HG03469 (cell line): ENCODE measurements around the gene JUP.
A peak's percentile ranks its signal among the peaks of the same experiment; 100 is the strongest.
"Not testable (repeated sequence)": the region's sequence is repeated elsewhere in the genome, so short reads cannot be mapped to it uniquely, and the experiment has no call there.

Experiments used
- ATAC-seq: cut with Tn5 transposase; IDR thresholded peaks from one replicate; pipeline ENCODE4 v1.9.1; 2021; ENCODE audit warnings: mild to moderate bottlenecking, moderate library complexity, moderate number of reproducible peaks; ENCODE audit not compliant: unreplicated experiment

Gene JUP

GRCh38 chr17:41786227-41787020, at the start of gene JUP:
TSS of gene JUP (minus strand) at chr17:41786711. CDS start at chr17:41771854, 14,857 bp downstream.
- ATAC-seq, result peak; percentile 72

- ATAC-seq, result no peak
These were observed 49.5 kb upstream of the JUP start, which contains the start of gene NT5C3B for GRCh38 chr17:41835800-41836549. TSS of gene NT5C3B (minus strand) at chr17:41836232. CDS start at chr17:41836193, 39 bp downstream.

GRCh38 chr17:41835214-41835799, 48.8 kb upstream of the JUP start:
- no peak for ATAC-seq

- ATAC-seq, result not testable (repeated sequence)
These were observed 43.5 kb upstream of the JUP start for GRCh38 chr17:41829961-41830360.

GRCh38 chr17:41825175-41825845, 38.8 kb upstream of the JUP start:
- ATAC-seq, result no peak

GRCh38 chr17:41824086-41824485, 37.6 kb upstream of the JUP start:
- ATAC-seq, result no peak

GRCh38 chr17:41823580-41823979, 37.1 kb upstream of the JUP start:
- ATAC-seq, result no peak

GRCh38 chr17:41823141-41823524, 36.6 kb upstream of the JUP start:
- no peak for ATAC-seq

GRCh38 chr17:41822216-41823140, 36.0 kb upstream of the JUP start:
- no peak for ATAC-seq

GRCh38 chr17:41821776-41822175, 35.3 kb upstream of the JUP start:
- ATAC-seq, result no peak

- no peak for ATAC-seq
These were observed 31.5 kb upstream of the JUP start for GRCh38 chr17:41818024-41818423.

- ATAC-seq, result no peak
These were observed 30.3 kb upstream of the JUP start for GRCh38 chr17:41816637-41817320.

GRCh38 chr17:41814195-41814594, 27.7 kb upstream of the JUP start:
- ATAC-seq, result no peak

- no peak for ATAC-seq
These were observed 27.2 kb upstream of the JUP start for GRCh38 chr17:41813699-41814124.

GRCh38 chr17:41813152-41813680, 26.7 kb upstream of the JUP start:
- ATAC-seq, result no peak

- ATAC-seq, result no peak
These were observed 26.1 kb upstream of the JUP start, which contains the start of gene FKBP10 for GRCh38 chr17:41812381-41813151. TSS of gene FKBP10 (plus strand) at chr17:41813004. CDS start at chr17:41813035, 31 bp downstream.

GRCh38 chr17:41811549-41812380, 25.3 kb upstream of the JUP start, which contains the start of gene P3H4:
TSS of gene P3H4 (minus strand) at chr17:41811949. CDS start at chr17:41811915, 34 bp downstream.
- peak; percentile 48 for ATAC-seq
